IPS DF 6.9 (cell line): ENCODE measurements around the gene MTMR10.
A peak's percentile ranks its signal among the peaks of the same experiment; 100 is the strongest.

Source experiments
- DNase-seq: peaks from one replicate; pipeline ENCODE4 v3.0.0-alpha.2; 2013; ENCODE audit warnings: low read depth, low spot score
- H3K27ac ChIP-seq: one replicate; pipeline ENCODE4 v1.5.1; 2013; ENCODE audit warnings: low read length, control low read depth
- H3K27me3 ChIP-seq: 2 replicates; pipeline ENCODE4 v1.6.1; 2013; ENCODE audit warnings: mild to moderate bottlenecking, low read length; ENCODE audit not compliant: control insufficient read depth, insufficient read depth
- H3K36me3 ChIP-seq: 2 replicates; pipeline ENCODE4 v1.6.1; 2013; ENCODE audit warnings: low read length; ENCODE audit not compliant: control insufficient read depth, insufficient read depth
- H3K4me1 ChIP-seq: 2 replicates; pipeline ENCODE4 v1.6.1; 2013; ENCODE audit warnings: low read length; ENCODE audit not compliant: control insufficient read depth, insufficient read depth
- H3K4me3 ChIP-seq: 2 replicates; pipeline ENCODE4 v1.5.1; 2013; ENCODE audit warnings: mild to moderate bottlenecking, low read length
- H3K9me3 ChIP-seq: 2 replicates; pipeline ENCODE4 v1.6.1; 2013; ENCODE audit warnings: low read length, inconsistent platforms; ENCODE audit not compliant: control insufficient read depth, insufficient read depth
- WGBS: extraction: QIAGEN DNeasy Blood & Tissue Kit; methylation state at CpG from one replicate; pipeline ENCODE4 v1.1.7; 2013; ENCODE audit warnings: mixed read lengths, missing lambda C conversion rate; ENCODE audit not compliant: insufficient read length, insufficient coverage; 5-methylcytosine and 5-hydroxymethylcytosine counted together

Gene MTMR10

GRCh38 chr15:30922480-30923311 is 68.7 kb downstream of the MTMR10 start:
- peaks cover 18% of the 10 kb centered on the region for H3K36me3 ChIP-seq
- no peak overlapping the region for H3K4me3 ChIP-seq
- peak; percentile 73 for DNase-seq
- H3K27ac ChIP-seq: peak overlapping the region; percentile 1
- peaks cover 8% of the 10 kb centered on the region for H3K4me1 ChIP-seq
- H3K27me3 ChIP-seq: no peaks in the 10 kb centered on the region
- no CpG with 5 or more reads among the region's 14 CpGs for WGBS
- no peaks in the 10 kb centered on the region for H3K9me3 ChIP-seq

DNA sequence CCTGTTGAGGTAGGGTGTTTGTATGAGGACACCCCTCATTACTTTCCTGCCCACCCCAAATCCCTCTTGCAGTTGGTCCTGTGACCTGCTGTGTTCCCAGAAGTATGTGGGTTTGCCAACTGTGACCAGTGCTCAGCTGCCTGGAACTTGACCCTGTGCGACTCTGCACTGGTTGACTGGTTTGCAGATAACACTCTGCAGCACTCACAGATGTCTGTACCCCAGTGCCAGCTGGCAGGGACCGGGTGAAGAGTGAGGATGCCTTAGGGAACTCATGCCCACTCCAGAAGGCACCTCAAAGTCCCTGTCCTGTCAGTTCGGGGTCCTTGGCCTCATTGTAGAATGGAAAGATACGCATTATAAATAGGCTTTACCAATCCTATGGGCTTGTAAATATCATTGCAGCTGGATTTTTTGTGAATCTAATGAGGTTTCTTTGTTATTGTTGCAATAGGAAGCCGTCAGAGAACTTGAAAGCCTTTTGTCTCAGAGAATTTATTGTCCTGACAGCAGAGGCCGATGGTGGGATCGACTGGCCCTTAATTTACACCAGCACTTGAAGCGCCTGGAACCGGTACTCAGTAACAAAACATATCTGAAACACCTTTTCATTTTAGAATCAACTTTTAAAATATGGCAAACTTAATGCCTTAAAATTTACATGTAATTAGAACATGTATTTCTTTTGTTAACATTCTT is 69.5 kb downstream of the MTMR10 start:
- no CpG with 5 or more reads among the region's 9 CpGs for WGBS
- no peak overlapping the region for H3K27ac ChIP-seq
- no peaks in the 10 kb centered on the region for H3K9me3 ChIP-seq
- no peaks in the 10 kb centered on the region for H3K27me3 ChIP-seq
- H3K4me1 ChIP-seq: peaks cover 8% of the 10 kb centered on the region
- H3K36me3 ChIP-seq: peaks cover 18% of the 10 kb centered on the region
- DNase-seq: no peak
- no peak overlapping the region for H3K4me3 ChIP-seq

DNA sequence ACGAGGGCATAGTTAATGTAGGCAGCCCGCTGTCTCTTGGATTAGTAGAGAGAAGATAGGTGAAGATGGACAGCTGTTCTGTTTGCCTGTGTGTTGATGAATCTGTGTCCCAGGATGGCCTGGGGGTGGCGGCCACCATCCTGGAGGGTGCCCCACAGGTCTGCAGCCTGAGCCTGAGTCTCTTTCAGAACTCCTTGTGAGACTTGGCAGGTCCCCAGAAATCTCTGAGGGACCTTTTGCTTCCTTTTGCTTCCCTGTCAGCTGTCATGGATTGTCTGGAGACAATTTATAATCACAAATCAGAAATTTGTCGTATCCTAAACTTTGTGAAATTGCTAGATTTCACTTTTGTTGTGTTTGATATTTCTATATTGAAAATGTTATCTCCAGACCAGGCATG is 70.3 kb downstream of the MTMR10 start:
- H3K27me3 ChIP-seq: no peaks in the 10 kb centered on the region
- H3K9me3 ChIP-seq: no peaks in the 10 kb centered on the region
- peaks cover 18% of the 10 kb centered on the region for H3K36me3 ChIP-seq
- no peak overlapping the region for H3K4me3 ChIP-seq
- no peak for DNase-seq
- H3K27ac ChIP-seq: no peak overlapping the region
- peaks cover 8% of the 10 kb centered on the region for H3K4me1 ChIP-seq
- WGBS: no CpG with 5 or more reads among the region's 4 CpGs

DNA sequence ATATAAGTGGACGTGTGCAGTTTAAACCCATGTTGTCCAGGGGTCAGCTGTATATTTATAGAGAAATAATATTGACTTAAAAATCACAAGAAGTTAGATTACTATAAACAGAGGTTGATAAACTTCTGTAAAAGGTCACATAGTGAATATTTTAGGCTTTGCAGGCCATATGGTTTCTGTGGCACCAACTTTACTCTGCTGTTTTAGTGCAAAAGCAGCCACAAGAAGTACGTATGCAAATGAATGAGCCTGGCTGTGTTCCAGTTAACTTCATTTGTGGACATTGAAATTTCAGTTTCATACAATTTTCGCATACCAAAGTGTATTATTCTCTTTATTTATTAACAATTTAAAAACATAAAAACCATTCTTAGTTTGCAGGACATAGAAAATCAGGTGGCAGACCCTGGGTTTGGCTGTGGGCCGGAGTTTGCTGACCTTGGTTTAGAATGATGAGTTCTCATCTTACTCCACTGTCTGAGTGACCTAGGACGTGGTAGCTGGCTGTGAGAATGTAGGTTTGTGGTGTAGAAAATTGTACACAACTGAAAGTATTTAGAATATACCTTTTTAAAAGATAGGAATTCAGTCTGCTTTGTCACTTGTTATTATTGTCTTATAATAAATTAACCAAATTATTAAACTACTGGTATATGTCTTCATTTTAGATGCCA is 71.4 kb downstream of the MTMR10 start:
- H3K27ac ChIP-seq: no peak overlapping the region
- no peaks in the 10 kb centered on the region for H3K9me3 ChIP-seq
- no peak overlapping the region for H3K4me3 ChIP-seq
- WGBS: 100% methylated on average over 1 of the region's 5 CpGs
- H3K4me1 ChIP-seq: peaks cover 8% of the 10 kb centered on the region
- no peak for DNase-seq
- no peaks in the 10 kb centered on the region for H3K27me3 ChIP-seq
- H3K36me3 ChIP-seq: peaks cover 8% of the 10 kb centered on the region; the same call in 1 of the 2 replicates

GRCh38 chr15:30918366-30918765 is 73.1 kb downstream of the MTMR10 start:
- WGBS: no CpG with 5 or more reads among the region's 5 CpGs
- no peak for DNase-seq

GRCh38 chr15:30917675-30918074 is 73.8 kb downstream of the MTMR10 start:
- no peak overlapping the region for H3K4me3 ChIP-seq
- no CpG with 5 or more reads among the region's 1 CpG for WGBS
- no peaks in the 10 kb centered on the region; the same call in 1 of the 2 replicates for H3K36me3 ChIP-seq
- DNase-seq: no peak
- peaks cover 5% of the 10 kb centered on the region for H3K4me1 ChIP-seq
- H3K27me3 ChIP-seq: no peaks in the 10 kb centered on the region
- H3K27ac ChIP-seq: no peak overlapping the region
- no peaks in the 10 kb centered on the region for H3K9me3 ChIP-seq

More at GRCh38 chr15:30918366-30918765, 73.1 kb downstream of the MTMR10 start:
- no peak overlapping the region for H3K27ac ChIP-seq
- H3K4me1 ChIP-seq: peaks cover 7% of the 10 kb centered on the region
- no peaks in the 10 kb centered on the region; the same call in 1 of the 2 replicates for H3K36me3 ChIP-seq
- no peaks in the 10 kb centered on the region for H3K27me3 ChIP-seq
- no peaks in the 10 kb centered on the region for H3K9me3 ChIP-seq
- H3K4me3 ChIP-seq: no peak overlapping the region

DNA sequence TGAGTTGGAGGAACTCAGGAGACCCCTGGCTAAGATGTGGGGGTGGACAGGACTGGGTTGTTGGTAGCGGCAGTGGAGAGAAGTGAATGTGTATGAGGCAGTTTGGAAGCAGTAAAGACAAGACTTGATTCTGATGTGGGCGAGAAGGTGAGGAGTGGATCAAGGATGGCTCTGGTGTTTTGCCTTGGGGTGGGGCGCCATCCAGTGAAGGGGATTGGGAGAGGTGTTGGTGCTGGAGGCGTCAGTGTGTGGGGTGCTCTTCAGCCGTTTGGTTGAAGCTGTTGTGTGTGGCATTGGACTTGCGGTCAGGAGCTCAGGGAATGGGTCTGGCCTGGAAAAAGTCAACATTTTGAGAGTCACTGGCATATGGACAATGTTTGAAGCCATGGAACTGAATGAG is 74.4 kb downstream of the MTMR10 start:
- H3K27ac ChIP-seq: no peak overlapping the region
- no peaks in the 10 kb centered on the region for H3K27me3 ChIP-seq
- H3K4me1 ChIP-seq: peaks cover 5% of the 10 kb centered on the region
- H3K36me3 ChIP-seq: no peaks in the 10 kb centered on the region; the same call in 1 of the 2 replicates
- H3K4me3 ChIP-seq: no peak overlapping the region
- DNase-seq: no peak
- no peaks in the 10 kb centered on the region for H3K9me3 ChIP-seq
- no CpG with 5 or more reads among the region's 6 CpGs for WGBS

DNA sequence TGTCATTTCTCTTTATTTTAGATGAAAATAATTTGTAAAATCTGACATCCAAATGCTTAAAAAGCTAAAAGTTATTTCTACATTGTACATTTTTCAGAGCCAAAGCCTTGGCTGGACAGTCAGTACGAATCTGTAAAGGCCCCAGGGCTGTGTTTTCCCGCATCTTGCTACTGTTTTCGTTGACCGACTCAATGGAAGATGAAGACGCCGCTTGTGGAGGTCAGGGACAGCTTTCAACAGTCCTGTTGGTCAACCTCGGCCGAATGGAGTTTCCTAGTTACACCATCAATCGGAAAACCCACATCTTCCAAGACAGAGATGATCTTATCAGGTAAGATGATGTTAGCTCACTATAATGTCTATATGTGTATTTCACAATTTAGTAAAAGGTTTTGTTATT is 77.7 kb downstream of the MTMR10 start:
- H3K9me3 ChIP-seq: no peaks in the 10 kb centered on the region
- WGBS: no CpG with 5 or more reads among the region's 9 CpGs
- H3K4me1 ChIP-seq: no peaks in the 10 kb centered on the region
- no peak for DNase-seq
- no peak overlapping the region for H3K27ac ChIP-seq
- H3K4me3 ChIP-seq: no peak overlapping the region
- H3K36me3 ChIP-seq: peaks cover 5% of the 10 kb centered on the region; the same call in 1 of the 2 replicates
- H3K27me3 ChIP-seq: no peaks in the 10 kb centered on the region

GRCh38 chr15:30906366-30906765 is 85.1 kb downstream of the MTMR10 start:
- Histone ChIP-seq H3K27me3 (no peaks in the 10 kb centered on the region), H3K4me1 (no peaks in the 10 kb centered on the region), H3K9me3 (no peaks in the 10 kb centered on the region), H3K4me3 (no peak overlapping the region), H3K27ac (no peak overlapping the region), H3K36me3 (peaks cover 5% of the 10 kb centered on the region; the same call in 1 of the 2 replicates)
- no CpG with 5 or more reads among the region's 4 CpGs for WGBS
- DNase-seq: no peak

- Histone ChIP-seq H3K27me3 (no peaks in the 10 kb centered on the region), H3K4me1 (no peaks in the 10 kb centered on the region), H3K36me3 (peaks cover 5% of the 10 kb centered on the region; the same call in 1 of the 2 replicates), H3K4me3 (no peak overlapping the region), H3K27ac (no peak overlapping the region), H3K9me3 (no peaks in the 10 kb centered on the region)
- WGBS: no CpG with 5 or more reads among the region's 5 CpGs
- no peak for DNase-seq
These were observed 85.6 kb downstream of the MTMR10 start for GRCh38 chr15:30905821-30906220.
